Measurements from ENCODE around the gene GRIA1.

DNA sequence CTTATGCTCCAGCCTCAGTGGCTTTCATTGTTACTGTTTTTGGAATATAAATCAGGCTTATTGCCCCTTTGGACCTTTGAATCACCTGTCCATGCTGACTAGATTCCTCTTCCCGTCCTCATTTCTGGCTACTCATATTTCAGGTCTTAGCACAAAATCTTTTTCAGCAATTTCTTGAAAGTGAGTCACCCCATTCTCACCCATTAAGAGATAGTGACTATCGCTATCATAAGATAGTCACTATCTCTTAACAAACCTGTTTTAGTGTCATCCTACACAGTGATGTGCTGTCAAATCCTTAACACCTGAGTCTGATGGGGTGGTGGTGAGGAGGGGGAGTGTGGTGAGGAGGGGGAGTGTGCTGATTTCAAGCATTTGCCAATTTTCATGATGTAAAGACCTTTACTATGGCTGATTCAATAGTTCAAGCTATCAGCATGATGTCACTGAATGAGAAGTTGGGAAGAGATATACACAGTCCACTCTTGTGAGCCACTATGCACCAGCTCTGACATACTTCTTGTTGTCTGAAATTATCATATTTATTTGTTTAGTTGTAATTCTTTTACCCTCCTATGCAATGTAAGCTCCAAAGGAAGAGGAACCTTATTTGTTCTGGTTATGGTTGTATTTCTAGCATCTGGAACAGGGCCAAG is 95.3 kb downstream of the GRIA1 start:
- TF ChIP-seq POLR2A (IDR thresholded peaks at IDR 0.05): no peak
- no peak for TF ChIP-seq CTCF (IDR thresholded peaks at IDR 0.05)
